Measurements from ENCODE around the gene MLIP.

DNA sequence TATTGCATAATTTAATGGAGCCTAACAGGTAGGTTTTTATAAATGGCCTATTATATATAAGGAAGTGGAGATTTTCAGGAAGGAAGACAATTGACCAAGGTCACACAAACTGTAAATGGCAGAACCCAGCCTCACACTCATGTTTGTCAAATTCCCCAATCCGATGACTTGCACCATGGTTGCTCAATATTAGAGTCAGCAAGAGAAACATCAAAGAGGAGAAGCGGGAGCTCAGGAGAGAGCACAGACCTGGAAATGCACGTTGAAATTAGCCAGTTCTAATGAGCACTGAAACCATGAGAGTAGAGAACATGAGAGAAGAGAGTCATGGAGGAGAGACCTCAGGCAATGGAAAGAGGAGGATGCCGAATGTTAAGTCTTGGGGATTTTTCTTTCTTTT, 13.5 kb upstream of the MLIP start:
- TF ChIP-seq, protein P1, sequence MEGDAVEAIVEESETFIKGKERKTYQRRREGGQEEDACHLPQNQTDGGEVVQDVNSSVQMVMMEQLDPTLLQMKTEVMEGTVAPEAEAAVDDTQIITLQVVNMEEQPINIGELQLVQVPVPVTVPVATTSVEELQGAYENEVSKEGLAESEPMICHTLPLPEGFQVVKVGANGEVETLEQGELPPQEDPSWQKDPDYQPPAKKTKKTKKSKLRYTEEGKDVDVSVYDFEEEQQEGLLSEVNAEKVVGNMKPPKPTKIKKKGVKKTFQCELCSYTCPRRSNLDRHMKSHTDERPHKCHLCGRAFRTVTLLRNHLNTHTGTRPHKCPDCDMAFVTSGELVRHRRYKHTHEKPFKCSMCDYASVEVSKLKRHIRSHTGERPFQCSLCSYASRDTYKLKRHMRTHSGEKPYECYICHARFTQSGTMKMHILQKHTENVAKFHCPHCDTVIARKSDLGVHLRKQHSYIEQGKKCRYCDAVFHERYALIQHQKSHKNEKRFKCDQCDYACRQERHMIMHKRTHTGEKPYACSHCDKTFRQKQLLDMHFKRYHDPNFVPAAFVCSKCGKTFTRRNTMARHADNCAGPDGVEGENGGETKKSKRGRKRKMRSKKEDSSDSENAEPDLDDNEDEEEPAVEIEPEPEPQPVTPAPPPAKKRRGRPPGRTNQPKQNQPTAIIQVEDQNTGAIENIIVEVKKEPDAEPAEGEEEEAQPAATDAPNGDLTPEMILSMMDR (IDR thresholded peaks at IDR 0.05 in 8 of 11, conservative IDR thresholded peaks at IDR 0.05 in 3 of 11) = no peak
- no peak for TF ChIP-seq POLR2A (IDR thresholded peaks at IDR 0.05)

All from spleen (tissue), 7 donors.